OCI-LY1 (cell line): ENCODE data around the gene KLK11.

Source experiments
- CTCF ChIP-seq: fragments of 200-600 bp; sonication (generic), shearing (Covaris generic); IDR thresholded peaks from 2 replicates; pipeline ENCODE4 v1.5.1; 2017; ENCODE audit warnings: mild to moderate bottlenecking, antibody characterized with exemption, low read length, moderate library complexity, mixed read lengths
- EZH2 ChIP-seq: fragments of 200-600 bp; sonication (generic), shearing (Covaris generic); IDR thresholded peaks from 2 replicates; pipeline ENCODE4 v1.8.0; 2017; ENCODE audit warnings: borderline replicate concordance, mixed run types, mild to moderate bottlenecking, antibody characterized with exemption, low read length, moderate library complexity, mixed read lengths

GRCh38 chr19:51070334-51071094 is 44.1 kb upstream of the KLK11 start:
- no peak for TF ChIP-seq CTCF
- TF ChIP-seq EZH2 = no peak
